ENCODE measurements around the gene ZNF124.
A peak's percentile ranks its signal among the peaks of the same experiment; 100 is the strongest.
"Not testable (repeated sequence)": the region's sequence is repeated elsewhere in the genome, so short reads cannot be mapped to it uniquely, and the experiment has no call there.

ZNF124 gene

DNA sequence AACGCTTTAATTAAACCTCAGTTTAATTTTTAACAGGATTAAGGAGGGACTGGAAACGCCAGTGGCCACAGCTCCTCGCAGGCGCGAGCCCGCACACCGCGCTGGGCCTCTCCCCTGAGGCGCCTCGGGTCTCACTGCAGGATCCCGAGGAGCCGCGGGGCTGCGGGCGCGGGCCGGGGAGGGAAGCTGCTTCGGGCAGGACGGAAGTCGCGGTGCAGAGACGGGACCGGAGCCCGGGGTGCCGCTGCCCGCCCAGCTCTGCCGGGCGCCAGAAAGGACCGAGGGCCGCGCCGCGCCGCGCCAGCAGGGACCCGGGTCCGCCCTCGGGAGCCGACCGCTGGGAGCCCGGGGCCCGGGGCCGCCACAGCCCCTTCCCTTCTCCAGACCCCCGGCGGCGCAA lies 377 bp downstream of the ZNF124 start:
- DNase-seq: not testable (repeated sequence)

DNA sequence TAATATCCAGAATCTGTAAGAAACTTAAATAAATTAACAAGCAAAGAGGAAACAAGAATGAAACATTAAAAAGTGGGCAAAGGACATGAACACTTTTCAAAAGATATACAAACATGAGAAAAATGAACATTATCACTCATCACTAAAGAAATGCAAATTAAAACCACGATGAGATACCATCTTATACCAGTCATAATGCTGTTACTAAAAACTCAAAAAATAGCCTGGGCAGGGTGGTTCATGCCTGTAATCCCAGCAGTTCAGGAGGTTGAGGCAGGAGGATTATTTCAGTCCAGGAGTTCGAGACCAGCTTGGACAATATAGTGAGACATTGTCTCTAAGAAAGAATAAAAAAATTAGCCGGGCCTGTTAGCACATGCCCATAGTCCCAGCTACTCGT lies 6.1 kb downstream of the ZNF124 start:
- DNase-seq: no peak

GRCh38 chr1:247164694-247165093 lies 7.1 kb downstream of the ZNF124 start:
- DNase-seq: no peak

GRCh38 chr1:247156787-247157232 lies 15.0 kb downstream of the ZNF124 start:
- no peak for DNase-seq

- DNase-seq: no peak
Observed at GRCh38 chr1:247147781-247148180, 24.0 kb downstream of the ZNF124 start.

GRCh38 chr1:247147120-247147519 lies 24.7 kb downstream of the ZNF124 start:
- DNase-seq: not testable (repeated sequence)

- no peak for DNase-seq
Observed at GRCh38 chr1:247146671-247147070, 25.1 kb downstream of the ZNF124 start.

DNA sequence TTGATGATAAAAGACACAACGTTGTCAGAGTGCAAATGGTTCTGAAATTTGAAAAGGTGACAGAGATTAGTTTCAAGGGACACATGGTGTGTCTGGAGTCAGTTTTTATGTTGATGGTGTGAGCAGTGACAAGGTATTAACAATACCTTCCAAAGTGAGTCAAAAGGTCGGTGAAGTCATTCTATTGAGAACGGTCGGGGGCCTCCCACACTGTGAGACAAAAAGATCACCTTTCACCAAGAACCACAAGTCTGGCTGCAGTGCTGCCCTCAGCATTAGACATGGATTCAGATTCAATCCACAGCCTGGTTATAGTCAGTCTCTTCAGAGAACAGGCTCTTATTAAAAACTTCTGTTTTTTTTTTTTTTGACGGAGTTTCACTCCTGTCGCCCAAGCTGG lies 26.5 kb downstream of the ZNF124 start:
- DNase-seq: no peak

DNA sequence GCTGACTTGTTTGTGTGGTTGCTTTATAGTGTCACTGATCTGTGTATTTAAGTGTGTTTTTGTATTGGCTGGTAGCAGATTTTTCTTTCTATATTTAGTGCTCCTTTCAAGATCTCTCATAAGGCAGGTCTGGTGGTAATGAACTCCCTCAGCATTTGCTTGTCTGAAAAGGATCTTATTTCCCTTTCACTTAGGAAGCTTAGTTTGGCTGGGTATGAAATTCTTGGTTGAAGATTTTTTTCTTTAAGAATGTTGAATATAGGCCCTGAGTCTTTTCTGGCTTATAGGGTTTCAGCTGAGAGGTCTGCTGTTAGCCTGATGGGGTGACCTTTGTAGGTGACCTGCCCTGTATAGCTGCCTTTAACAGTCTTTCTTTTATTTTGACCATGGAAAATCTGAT lies 32.3 kb downstream of the ZNF124 start:
- not testable (repeated sequence) for DNase-seq

DNA sequence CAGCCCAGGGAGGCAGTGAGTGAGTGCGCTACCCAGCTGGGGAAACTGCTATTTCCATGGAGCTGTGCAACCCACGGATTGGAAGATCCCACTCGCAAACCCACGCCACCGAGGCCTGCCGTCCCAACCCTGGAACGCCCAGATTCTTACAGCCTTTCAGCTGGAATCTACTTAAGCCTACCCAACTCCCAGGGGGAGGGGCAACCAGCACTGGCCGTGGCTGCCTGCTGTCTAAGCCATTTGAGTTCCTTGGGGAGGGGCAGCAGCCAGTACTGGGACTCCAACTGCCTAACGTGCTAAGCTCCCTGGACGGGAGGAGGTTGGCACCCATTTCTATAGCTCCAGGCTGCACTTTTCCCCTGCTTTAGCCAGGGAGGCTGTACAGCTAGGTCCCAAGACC lies 40.6 kb downstream of the ZNF124 start:
- DNase-seq: no peak

GRCh38 chr1:247127519-247128282 lies 44.1 kb downstream of the ZNF124 start:
- DNase-seq: not testable (repeated sequence)

DNA sequence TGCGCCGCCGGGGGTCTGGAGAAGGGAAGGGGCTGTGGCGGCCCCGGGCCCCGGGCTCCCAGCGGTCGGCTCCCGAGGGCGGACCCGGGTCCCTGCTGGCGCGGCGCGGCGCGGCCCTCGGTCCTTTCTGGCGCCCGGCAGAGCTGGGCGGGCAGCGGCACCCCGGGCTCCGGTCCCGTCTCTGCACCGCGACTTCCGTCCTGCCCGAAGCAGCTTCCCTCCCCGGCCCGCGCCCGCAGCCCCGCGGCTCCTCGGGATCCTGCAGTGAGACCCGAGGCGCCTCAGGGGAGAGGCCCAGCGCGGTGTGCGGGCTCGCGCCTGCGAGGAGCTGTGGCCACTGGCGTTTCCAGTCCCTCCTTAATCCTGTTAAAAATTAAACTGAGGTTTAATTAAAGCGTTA lies 45.2 kb downstream of the ZNF124 start:
- DNase-seq: not testable (repeated sequence)

DNA sequence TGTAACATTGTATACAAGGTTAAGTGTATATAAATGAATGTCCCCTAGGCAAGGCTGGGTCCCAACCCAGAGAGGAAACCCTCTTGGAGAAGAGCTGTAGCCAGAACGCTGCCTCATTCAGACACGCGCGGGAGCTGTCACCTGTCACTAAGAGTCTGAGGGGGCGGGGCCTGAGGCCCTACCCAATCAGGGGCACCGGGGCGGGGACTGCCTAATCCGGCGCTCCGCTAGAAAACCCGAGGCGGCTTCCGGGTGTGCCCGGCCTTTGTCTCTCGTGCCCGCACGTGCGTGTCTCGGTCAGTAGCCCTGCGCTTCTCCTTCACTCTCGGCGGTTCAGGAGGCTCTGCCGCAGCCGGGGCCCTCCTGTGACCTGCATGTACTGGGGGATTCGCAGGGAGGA lies 45.7 kb downstream of the ZNF124 start:
- DNase-seq: not testable (repeated sequence)

GRCh38 chr1:247121382-247121781 lies 50.4 kb downstream of the ZNF124 start:
- no peak for DNase-seq

DNA sequence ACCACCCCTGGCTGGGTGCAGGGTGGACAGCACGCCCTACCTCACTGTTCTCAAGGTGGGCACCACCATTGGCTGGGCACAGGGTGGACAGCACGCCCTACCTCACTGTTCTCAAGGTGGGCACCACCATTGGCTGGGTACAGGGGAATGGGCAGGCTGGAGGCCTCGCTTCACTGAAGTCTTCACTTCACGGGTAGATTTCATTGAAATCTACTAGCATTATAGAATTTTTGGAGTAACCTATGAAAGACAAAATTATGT lies 51.5 kb downstream of the ZNF124 start:
- not testable (repeated sequence) for DNase-seq

GRCh38 chr1:247119600-247120407 lies 52.0 kb downstream of the ZNF124 start:
- DNase-seq: no peak

GRCh38 chr1:247118946-247119446 lies 52.8 kb downstream of the ZNF124 start:
- peak; percentile 65 for DNase-seq

DNA sequence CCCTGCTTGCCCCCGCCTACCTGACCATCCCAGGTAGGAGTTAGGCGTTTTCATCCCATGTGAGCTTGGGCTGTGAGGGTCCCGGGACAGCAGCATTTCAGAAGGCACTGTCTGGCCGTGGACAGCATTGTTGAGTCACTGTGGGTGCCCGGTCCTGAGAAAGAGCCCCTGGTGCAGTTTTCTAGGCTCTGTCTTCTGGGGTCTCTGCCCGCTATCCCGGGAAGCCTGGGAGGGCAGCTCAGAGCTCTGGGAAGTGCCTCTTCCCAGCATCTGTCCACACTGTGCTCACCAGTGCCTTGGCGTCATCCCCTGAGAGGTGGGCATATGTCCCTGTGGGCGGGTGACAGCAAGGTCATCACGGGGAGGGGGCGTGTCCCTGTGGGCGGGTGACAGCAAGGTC lies 56.3 kb downstream of the ZNF124 start:
- no peak for DNase-seq

- no peak for DNase-seq
Observed at GRCh38 chr1:247115141-247115510, 56.7 kb downstream of the ZNF124 start.

GRCh38 chr1:247114351-247115140 lies 57.3 kb downstream of the ZNF124 start:
- DNase-seq: no peak

DNA sequence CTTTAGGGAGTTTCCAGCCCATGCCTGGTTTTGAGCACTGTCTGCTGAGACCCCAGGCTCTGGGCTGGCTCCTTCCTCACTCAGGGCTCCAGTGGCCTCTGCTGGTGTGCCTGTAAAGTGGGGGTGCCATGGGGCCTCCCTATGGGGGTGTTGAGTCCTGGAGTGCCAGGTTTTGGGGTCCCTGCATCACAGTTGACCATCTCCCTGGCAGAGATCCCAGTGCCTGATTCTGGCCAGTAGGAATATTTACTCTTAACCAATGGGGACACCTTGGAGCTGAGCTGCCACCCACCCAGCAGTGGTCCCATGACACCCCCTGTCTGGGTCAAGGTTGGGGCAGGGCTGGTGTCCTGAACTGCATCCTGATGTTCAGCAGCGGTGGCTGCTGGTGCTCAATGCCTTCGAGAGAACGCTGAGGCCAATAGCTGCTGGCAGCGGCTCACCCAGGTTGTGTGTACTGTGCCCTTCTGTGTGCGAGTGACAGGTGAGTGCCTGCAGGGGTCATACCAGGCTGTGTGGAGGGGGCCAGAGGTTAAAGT lies 58.0 kb downstream of the ZNF124 start:
- DNase-seq: no peak

- no peak for DNase-seq
Observed at GRCh38 chr1:247113094-247113497, 58.7 kb downstream of the ZNF124 start.

GRCh38 chr1:247112479-247112781 lies 59.4 kb downstream of the ZNF124 start:
- no peak for DNase-seq

All from T1000 (cell line).